HG03175 (cell line): Measurements from ENCODE around the gene POGZ.
"Not testable (repeated sequence)": the region's sequence is repeated elsewhere in the genome, so short reads cannot be mapped to it uniquely, and the experiment has no call there.

Experiments used
- ATAC-seq: cut with Tn5 transposase; IDR thresholded peaks from one replicate; pipeline ENCODE4 v1.9.1; 2021; ENCODE audit warnings: mild to moderate bottlenecking, moderate library complexity; ENCODE audit not compliant: unreplicated experiment

POGZ gene

GRCh38 chr1:151478923-151479322 is 19.6 kb upstream of the POGZ start:
- no peak for ATAC-seq

GRCh38 chr1:151478140-151478812 is 19.0 kb upstream of the POGZ start:
- ATAC-seq: no peak

- no peak for ATAC-seq
These were observed 17.8 kb upstream of the POGZ start for GRCh38 chr1:151477066-151477465.

GRCh38 chr1:151476083-151476482 is 16.8 kb upstream of the POGZ start:
- ATAC-seq: no peak

DNA sequence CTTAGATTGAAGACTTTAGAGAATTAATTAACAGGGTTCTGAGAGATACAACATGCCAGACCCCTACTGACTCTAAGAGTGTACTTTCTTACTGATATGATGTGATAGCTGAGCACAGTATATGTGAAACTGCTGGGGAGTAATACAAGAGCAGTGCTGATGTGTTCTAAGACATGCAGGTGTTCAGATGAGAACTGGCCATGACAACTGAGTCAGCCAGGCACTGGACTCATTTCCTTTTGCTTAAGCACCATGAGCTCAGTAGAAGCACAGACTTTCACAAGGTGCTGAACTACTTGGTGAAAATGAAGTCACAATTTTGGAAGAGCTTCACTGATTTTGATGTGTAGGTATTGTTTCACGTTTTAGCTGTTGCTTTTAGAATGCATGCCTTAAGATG is 15.9 kb upstream of the POGZ start:
- peak; percentile 84 for ATAC-seq

DNA sequence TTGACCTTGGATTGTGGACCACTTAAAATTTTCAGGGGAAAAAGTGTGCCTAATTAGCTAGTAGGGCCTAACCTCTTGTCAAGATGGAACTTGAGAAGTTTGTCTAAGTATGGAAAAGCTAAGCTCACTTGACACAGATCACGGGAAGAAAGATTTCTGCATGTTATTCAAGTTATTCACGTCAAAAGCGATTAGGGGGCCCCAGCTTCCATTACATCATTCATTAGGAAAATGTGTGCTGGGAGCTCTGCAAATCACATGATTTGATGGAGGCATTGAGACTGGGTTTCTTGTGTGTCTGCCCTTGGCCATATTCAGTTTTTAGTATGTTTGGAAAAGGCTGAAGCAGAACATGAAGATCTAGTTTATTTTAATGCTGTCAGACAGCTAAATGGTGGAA is 15.5 kb upstream of the POGZ start:
- ATAC-seq: no peak

DNA sequence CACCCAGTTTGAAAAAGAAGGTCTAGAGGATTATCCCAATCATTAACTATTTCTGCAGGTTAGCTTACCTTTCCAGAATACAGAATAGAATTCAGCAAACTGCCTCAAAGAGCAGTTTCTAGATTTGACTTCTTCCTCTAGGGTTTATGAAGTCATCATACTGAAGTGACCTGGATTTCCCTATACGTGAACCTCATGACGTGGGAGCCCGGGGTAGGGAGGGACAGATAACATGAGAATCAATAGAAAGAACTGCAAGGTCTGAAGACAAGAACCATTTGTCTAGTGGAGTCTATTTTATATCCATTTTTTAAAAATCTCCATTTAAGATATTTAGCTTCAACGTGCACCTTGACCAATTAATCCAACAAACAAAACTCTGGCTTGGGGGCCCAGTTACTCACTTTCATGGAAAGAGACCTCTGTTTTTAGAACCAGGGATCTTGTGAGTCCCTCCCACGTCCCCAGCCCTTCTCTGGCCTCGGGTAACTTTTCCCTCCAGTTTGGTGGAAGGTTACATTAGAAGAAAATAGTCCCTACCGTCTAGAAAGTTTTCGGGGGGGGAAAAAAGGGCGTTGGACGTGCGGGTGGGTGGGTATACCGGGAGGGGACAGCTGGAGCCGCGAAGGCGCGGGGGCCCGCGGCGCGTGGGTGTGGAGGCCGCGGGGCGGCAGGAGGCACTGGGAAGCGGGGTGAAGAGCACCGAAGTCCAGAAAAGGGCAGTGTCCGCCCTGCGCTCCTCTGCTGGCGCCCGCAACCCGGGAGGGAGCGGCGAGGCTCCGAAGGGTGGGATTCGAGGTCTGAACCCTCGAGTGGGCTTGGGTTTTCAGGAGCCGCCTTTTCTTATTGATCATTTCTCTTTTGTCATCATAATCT is 13.8 kb upstream of the POGZ start:
- ATAC-seq: no peak

DNA sequence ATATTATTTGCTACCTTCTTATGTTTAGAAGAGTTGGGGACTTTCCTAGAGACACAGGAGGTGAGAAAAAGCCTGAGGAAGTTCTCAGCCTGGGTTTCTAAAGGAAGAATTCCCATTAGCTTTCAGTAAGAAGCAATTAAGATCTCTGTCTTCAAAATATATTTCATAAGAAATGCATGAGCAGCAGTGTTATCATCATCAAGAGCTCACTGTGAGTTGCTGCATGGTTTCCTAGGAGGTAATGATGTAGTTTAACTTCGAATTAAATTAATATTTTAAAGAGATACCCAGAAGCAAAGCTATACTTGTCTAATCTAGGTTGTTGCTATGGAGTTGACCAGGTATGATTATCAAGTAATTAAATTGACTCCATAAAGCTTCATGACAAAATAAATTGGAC is 5.7 kb upstream of the POGZ start:
- no peak for ATAC-seq

- ATAC-seq: no peak
These were observed 2.4 kb upstream of the POGZ start for GRCh38 chr1:151461694-151462093.

DNA sequence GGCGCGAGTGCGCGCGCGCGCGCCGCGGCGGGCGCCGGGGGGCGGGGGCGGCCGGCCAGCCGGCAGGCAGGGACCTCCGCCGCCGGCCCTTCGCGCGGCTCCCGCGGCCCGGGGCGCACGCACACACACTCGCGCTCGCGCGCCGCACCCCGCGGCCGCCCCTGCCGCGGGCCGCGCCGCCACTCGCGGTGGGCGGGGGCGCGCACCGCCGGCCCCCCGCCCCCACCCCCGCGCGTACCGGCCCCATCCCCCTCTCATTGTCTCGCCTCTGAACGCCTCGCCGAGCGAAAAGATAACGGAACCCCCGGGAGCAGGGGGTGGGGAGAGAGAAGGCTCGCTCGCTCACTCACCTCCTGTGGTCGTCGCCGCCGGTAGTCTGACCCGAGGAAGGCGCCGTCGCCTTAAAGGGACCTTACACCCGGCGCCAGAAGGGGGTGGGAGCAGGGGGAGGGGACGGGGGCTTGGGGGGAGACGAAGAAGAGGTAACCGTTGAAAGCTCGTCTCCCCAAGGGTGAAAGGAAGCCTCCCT is 428 bp downstream of the POGZ start:
- peak; percentile 35 for ATAC-seq

DNA sequence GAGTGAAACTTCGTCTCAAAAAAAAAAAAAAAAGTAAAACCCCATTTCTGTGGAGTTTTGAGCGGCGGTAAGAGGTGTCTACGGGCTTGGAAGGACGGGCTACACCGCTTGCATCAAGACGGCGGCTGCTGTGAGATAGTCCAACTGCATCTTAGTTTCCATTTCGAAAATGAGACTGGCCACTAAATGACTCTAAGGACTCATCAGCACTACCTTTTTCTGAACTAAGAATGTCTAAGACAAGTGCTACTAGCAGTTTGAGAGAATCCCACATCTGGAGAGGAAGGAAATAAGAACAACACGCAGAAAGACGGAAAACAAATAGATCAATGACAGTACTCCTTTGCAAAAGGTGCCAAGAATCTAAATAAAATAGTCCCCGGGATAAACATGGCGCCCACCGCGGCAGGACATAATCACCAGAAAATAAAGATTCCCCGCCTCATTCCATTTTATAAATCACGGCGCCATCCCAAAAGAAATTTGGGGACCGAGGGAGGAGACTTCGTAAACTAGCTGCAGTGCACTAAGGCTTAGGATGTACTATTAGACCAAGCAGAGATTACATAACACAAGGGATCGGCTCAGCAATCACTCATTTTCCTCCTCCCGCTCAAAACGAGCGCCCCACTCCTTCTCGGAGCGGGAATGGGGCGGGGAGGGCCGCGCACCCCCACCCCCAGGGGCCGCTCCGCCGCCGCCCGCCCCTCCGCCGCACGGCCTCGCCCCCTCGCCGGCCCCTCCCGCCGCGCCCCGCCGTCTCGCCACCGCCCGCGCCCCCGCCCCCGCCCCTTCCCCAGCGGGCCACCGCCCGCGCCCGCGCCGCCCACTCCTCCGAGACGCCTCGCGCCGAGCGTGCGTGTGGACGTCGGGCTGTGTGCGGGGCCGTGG is 1.1 kb downstream of the POGZ start:
- peak; percentile 35 for ATAC-seq

DNA sequence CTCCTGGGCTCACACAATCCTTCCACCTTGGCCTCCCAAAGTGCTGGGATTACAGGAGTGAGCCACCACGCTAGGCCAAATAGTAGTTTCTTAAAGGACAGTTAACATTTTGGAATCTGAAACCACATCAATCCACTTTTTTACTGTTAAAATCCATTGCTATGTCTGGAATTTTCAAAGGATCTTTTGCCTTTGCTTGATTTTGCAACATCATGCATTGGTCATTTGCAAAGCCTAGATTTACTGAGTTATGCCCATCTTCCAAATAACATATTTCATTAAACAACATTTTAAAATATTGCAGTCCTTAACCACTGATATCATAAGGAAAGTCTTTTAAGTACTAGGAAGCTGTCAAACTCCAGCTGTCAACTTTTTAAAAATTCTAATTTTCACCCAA is 3.3 kb downstream of the POGZ start:
- no peak for ATAC-seq

GRCh38 chr1:151455231-151455630 is 4.1 kb downstream of the POGZ start:
- ATAC-seq: no peak

DNA sequence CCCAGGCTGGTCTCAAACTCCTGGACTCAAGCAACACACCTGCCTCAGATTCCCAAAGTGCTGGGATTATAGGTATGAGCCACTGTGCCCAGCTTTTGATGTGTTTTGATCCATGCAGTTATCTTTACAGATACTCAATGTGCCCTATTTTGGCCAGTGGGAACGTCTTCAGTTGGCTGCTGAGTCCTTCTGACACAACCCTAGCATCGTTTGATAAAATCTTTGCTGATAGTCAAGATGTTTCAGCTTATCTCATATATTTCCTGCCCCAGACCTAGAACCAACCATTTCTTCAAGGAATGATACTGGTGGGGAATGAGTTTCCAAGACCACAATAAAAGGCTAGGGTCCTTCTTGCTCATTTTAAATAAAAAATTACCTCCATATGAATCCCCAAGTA is 11.6 kb downstream of the POGZ start:
- ATAC-seq: no peak

DNA sequence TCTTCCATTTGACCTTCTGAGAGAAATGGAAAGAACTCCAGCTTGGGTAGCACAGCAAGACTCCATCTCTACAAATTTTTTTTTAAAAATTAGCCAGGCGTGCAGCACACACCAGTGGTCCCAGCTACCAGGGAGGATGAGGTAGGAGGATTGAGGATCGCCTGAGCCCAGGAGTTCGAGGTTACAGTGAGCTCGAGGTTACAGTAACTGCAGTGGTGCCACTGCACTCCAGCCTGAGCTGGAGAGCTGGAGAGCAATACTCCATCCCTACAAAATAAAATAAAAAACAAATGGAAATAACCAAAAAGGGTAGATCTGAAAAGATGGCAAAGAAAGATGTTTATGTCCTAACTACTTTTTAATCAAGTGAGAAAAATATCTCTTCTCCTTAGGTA is 14.5 kb downstream of the POGZ start:
- ATAC-seq: no peak

DNA sequence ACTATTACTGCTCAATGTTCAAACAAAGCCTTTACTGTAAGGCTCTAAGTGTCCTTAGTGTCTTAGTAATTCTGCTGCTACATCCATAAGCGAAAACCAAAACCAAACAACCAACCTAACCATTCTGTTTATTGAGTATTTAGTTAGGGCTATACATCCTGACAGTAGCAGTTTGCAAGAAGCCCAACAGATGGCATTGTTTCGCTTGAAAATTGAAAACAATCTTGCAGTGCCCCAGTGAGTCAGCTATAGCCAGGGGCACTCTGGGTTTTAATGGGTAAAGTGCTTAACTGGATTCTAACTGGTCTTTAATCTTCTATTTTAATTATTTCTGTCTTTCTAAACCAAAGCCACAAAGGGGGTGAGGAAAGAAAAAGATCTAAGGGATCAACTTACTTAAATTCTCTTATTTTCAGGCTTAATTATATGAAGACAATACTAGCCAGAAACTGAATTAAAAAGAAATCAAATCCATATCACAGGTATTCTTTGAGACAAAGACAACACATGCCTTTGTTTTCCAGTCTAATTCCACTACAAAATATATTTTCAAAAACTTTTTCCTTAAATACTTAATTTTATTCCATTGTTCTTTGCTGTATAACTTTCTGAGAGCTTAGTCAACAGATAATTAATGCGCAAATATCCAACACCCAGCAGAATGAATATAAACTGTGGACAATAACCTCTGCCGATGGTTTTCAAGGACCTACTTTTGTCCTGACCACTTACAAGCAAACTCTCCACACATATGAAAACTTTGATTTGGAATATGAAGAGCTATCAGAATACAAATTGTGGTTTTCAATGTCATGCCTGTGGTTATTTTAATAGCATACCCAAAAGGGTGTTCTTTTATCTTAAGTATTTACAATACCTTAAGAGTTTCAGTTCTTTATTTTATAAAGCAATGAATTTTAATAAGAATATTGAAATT is 15.2 kb downstream of the POGZ start:
- peak; percentile 52 for ATAC-seq

GRCh38 chr1:151437396-151437795 is 21.9 kb downstream of the POGZ start:
- not testable (repeated sequence) for ATAC-seq

- no peak for ATAC-seq
These were observed 22.3 kb downstream of the POGZ start for GRCh38 chr1:151436985-151437384.

GRCh38 chr1:151435174-151435573 is 24.1 kb downstream of the POGZ start:
- ATAC-seq: no peak

DNA sequence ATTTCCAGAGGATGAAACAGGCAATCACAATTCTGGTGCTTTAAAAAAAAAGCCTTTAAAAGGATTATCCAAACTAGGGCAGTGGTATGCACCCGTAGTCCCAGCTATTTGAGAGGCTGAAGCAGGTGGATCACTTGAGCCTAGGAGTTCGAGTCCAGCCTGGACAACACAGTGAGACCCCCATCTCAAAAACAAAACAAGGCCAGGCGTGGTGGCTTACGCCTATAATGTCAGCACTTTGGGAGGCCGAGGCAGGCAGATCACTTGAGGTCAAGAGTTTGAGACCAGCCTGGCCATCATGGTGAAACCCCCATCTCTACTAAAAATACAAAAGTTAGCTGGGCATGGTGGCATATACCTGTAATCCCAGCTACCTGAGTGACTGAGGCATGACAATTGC is 25.5 kb downstream of the POGZ start:
- ATAC-seq: not testable (repeated sequence)
